Activated T-helper 1 cell treated with anti-CD3 and anti-CD28 coated beads, Interleukin-12 subunit alpha, Interleukin-12 subunit beta, Interleukin-2, Interleukin-4 antibody, amounts not matched to agents 30 ng/mL and 10 ng/mL and 1 ng/mL, durations not matched to agents 14 hours and 24 hours and 36 hours (primary cell): ENCODE data around the gene DCHS1. TPM values are rescaled to one million over a fixed set of nuclear protein-coding genes. Genes with fewer than 3 reads are reported as not detected.
A peak's percentile ranks its signal among the peaks of the same experiment; 100 is the strongest.

Source experiments
- DNase-seq: peaks from one replicate; pipeline ENCODE4 v3.0.0; 2021; ENCODE audit warnings: low spot score
- H3K27ac Mint-ChIP-seq: one replicate; pipeline ENCODE4 v1.8.0; 2021; ENCODE audit warnings: mild to moderate bottlenecking, mixed read lengths
- H3K27me3 Mint-ChIP-seq: one replicate; pipeline ENCODE4 v1.8.0; 2022; ENCODE audit warnings: mild to moderate bottlenecking, moderate library complexity, mixed read lengths; ENCODE audit not compliant: insufficient read depth
- H3K36me3 Mint-ChIP-seq: one replicate; pipeline ENCODE4 v1.8.0; 2021; ENCODE audit warnings: low read depth, mixed read lengths
- H3K4me1 Mint-ChIP-seq: one replicate; pipeline ENCODE4 v1.8.0; 2021; ENCODE audit warnings: low read depth, mixed read lengths
- H3K4me3 Mint-ChIP-seq: one replicate; pipeline ENCODE4 v1.8.0; 2021; ENCODE audit warnings: mild to moderate bottlenecking, moderate library complexity, mixed read lengths
- H3K9me3 Mint-ChIP-seq: one replicate; pipeline ENCODE4 v1.8.0; 2021; ENCODE audit warnings: mixed read lengths
- intact Hi-C: fragments of 100-400 bp; cut with micrococcal nuclease; formaldehyde crosslinking; loops from one replicate; pipeline ENCODE4 v1.15.1; 2024
- total RNA-seq: library from RNA; stranded (reverse); gene quantifications from 2 replicates; pipeline ENCODE4 v1.2.3, GENCODE V29; 2022

The DCHS1 gene
- total RNA-seq, 1 donor from 2014 or later, result 0.39 TPM

DNA sequence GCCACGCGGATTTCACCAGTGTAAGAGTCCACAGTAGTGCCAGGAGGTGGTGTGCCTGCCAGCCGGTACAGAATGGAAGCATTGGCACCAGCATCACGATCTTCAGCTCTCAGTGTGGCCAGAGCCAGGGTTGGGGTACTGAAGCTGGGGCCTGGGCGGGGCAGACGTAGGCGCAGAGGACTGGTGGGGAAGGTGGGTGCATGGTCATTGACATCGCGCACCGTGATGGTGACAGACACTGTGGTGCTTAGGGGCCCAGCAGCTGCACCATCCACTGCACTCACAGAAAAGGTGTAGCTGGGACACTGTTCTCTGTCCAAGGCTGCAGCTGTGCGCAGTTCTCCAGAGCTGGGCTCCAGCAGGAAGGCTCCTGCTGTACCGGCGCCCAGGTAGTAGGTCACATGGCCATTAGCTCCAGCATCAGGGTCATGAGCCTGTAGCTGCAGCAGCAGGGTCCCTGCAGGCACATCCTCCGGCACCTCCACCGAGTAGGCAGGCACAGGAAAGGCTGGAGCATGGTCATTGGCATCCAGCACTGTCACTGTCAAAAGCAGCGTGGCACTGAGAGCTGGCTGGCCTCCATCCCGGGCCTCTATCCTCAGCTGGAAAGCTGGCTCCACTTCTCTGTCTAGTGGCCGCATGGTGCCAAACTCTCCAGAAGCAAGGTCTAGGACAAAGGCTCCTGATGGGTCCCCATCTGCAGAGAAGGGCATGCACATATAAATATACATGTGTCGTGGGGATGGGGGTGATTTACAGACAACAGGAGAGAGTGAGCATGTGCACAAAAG is 28.4 kb downstream of the DCHS1 start:
- Mint-ChIP-seq H3K27me3 (no peaks in the 10 kb centered on the region), H3K27ac (peak overlapping the region; percentile 75)

DNA sequence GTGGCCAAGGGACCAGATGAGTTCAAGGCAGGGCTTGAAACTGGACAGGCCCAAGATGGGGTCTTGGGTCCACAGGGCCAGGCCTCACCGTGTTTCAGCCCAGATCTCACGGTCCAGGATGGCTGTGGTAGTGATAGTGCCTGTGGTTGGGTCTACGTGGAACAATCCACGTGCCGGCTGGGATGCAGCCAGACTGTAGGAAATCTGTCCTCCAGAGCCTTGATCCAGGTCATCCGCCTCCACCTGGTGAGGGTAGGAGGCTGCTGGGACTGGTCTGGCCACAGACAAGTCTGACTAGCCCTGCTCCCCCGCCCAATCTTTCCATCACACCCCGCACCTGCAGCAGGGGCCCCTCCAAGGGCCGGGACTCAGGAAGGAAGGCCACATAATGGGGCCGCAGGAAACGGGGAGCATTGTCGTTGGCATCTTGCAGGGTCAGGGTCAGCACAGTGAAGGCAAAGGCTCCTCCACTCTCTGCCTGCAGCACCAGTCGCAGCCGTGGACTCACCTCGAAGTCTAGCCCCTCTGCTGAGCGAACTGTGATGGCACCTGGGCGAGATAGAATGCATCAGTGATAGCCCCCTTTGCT is 29.7 kb downstream of the DCHS1 start:
- intact Hi-C loops, result loop anchor here (2.0 kb wide), 1 partner anchor 19 kb away; no protein-coding TSS in a partner anchor
- Mint-ChIP-seq H3K4me3 (no peak overlapping the region), H3K4me1 (peaks cover 13% of the 10 kb centered on the region), H3K9me3 (no peaks in the 10 kb centered on the region), H3K27ac (no peak overlapping the region), H3K27me3 (no peaks in the 10 kb centered on the region), H3K36me3 (no peaks in the 10 kb centered on the region)
- no peak for DNase-seq

More for the DNA sequence above, 28.4 kb downstream of the DCHS1 start:
- no peaks in the 10 kb centered on the region for H3K36me3 Mint-ChIP-seq
- H3K4me1 Mint-ChIP-seq, result peaks cover 13% of the 10 kb centered on the region
- intact Hi-C loops, result loop anchor here (2.0 kb wide), 1 partner anchor 20 kb away; no protein-coding TSS in a partner anchor
- no peaks in the 10 kb centered on the region for H3K9me3 Mint-ChIP-seq
- DNase-seq, result no peak
- peak overlapping the region; percentile 53 for H3K4me3 Mint-ChIP-seq

DNA sequence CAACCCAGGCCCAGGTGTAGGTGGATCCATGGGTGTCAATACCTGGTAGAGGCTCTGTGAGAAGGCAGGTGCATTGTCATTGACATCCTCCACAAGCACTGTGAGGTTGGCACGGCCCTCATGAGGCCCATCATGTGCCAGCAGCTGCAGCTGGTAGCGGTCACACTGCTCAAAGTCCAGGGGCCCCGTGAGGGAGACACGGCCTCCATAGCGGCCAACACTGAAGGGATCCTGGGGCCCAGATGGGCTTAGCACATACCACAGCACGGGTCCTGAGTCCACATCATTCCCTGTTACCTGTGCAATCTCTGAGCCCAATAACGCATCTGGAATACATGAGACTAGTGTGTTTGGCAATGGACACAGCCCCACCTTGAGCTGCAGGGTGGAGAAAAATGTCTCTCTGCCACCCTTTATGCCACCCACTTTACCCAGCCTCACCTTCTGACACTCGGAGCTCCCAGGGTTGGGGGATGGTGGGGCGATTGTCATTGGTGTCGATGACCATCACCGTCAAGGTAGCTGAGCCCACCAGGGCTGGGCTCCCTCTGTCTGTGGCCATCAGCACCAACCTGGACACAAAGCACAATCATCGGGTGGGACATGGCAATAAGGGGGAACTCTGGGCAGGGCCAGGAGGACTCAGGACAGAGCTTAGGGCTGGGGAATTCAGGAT is 30.3 kb downstream of the DCHS1 start:
- Mint-ChIP-seq H3K9me3 (no peaks in the 10 kb centered on the region), H3K36me3 (no peaks in the 10 kb centered on the region), H3K4me1 (peaks cover 13% of the 10 kb centered on the region), H3K4me3 (no peak overlapping the region), H3K27ac (no peak overlapping the region), H3K27me3 (no peaks in the 10 kb centered on the region)
- no peak for DNase-seq
- intact Hi-C loops, result no loop called here

DNA sequence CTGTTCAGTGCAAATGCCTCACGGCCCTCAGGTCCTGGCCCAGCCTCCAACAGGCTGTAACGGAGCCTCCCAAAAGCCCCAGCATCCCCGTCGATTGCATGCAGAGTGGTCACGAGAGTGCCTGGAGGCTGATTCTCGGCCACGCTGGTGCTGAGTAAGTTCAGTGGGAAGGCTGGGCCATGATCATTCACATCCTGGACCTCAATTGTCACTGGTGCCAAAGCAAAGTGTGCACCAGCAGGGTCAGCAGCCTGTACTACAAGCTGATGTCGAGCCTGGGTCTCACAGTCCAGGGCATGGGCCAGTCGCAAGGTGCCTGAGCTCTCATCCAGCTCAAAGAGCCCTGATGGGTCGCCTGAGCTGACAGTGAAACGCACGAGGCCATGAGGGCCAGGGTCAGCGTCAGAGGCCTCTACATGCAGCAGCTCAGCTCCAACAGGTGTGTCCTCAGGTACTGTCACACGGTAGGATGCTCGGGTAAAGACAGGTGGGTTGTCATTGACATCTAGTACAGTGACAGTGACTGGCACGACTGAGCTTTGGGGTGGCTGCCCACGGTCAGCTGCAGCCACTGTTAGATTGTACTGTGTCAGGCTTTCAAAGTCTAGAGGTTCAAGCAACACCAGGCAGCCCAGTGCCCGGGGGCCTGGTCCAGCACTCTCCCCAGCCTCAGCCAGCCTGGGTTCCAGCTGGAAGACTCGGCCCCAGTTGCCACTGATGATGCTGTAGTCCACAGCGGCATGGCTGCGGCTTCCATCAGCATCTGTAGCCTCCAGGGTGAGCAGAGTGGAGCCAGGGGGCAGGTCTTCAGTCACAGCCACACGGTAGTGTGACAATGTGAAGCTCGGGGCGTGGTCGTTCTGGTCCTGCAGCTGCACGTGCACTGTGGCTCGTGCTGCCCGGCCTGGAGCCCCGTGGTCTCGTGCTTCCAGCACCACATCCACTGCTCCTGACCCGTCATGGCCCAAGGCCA is 31.9 kb downstream of the DCHS1 start:
- no peak overlapping the region for H3K4me3 Mint-ChIP-seq
- no peak overlapping the region for H3K27ac Mint-ChIP-seq
- H3K4me1 Mint-ChIP-seq, result peaks cover 13% of the 10 kb centered on the region
- intact Hi-C loops, result no loop called here
- no peaks in the 10 kb centered on the region for H3K27me3 Mint-ChIP-seq
- H3K36me3 Mint-ChIP-seq, result no peaks in the 10 kb centered on the region
- DNase-seq, result no peak
- H3K9me3 Mint-ChIP-seq, result no peaks in the 10 kb centered on the region

DNA sequence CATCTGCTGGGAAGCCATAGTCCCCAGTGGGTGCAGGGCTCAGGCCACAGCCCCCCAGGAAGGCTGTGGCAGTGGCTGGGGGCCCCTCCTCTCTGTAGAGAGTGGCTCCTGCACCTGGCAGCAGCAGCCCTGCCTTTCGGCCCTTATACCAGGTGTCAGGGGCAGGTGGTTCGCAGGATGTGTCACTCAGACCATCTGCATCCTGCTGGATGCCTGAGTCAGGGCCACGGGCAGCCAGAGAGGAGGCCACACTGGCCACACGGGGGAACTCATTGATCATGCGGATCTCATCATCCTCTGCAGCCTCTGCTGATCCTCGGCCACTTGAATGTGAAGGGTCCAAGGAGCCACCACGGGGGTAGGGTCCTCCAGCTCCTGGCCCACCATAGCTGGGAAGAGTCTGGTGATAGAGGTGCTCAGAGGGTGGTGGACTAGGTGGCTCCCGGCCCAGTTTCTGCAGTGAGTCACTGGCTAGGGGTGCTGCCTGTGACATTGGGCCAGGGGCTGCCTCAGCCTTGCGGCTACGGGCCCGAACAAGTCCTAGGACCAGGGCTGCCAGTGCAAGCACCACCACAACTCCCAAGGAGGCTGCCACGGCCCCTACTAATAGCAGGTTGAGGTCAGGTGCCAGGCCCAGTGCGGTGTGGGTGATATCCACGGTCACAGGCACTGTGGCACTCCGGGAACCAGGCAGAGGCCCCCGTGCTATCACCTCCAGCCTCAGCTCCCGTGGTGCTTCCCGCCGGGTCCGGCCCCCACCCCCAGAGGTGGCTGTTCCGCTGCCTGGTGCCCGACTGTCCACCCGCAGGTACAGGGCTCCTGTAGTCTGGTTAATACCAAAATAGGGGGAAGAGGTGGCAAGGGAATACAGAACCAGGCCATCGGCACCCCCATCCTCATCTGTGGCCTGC is 33.1 kb downstream of the DCHS1 start:
- Mint-ChIP-seq H3K27me3 (no peaks in the 10 kb centered on the region), H3K4me1 (peaks cover 3% of the 10 kb centered on the region), H3K27ac (no peak overlapping the region), H3K4me3 (no peak overlapping the region), H3K9me3 (no peaks in the 10 kb centered on the region), H3K36me3 (no peaks in the 10 kb centered on the region)
- DNase-seq, result no peak
- intact Hi-C loops, result no loop called here

DNA sequence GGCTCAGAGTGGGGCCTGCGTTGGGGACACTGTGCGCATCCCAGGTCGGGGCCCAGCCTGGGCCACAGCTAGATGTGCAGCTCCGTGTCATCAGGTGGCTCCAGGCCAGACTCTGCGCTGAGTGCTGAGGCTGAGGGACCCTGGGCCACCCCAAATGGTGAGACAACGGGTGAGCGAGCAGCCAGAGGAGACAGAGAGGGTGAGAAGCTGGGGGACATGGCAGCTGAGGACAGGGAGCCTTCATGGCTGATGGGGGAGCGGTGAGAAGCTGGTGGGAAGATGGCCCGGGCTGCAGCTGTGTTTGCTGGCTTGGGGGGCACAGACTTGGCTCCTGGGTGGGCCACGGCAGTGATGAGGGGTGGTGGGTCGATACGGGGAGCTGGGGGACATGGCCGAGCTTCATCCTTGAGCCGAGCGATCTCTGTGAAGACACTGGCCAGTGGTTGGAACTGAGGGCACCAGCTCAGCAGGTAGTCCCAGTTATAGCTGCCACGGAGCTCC is 33.8 kb downstream of the DCHS1 start:
- H3K36me3 Mint-ChIP-seq, result no peaks in the 10 kb centered on the region

DNA sequence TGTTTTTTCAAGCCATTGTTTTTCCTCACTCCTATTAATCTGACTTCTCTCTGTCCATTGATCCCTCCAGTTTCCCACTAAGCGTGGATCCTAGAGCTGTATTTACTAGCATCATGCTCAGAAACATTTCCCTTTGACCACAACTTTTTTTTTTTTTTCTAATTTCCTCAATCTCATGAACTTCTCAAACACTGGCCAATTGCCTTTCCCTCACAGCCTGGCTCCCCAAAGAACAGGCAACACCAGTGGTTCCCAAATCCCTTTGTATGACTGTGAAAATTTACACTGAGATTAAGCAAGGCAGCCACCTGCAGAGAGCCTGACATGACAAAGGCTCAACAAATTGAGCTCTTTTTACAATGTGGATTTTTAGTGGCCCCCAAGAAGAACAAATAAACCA is 35.0 kb downstream of the DCHS1 start:
- no peaks in the 10 kb centered on the region for H3K27me3 Mint-ChIP-seq
- H3K36me3 Mint-ChIP-seq, result peaks cover 4% of the 10 kb centered on the region
- no peaks in the 10 kb centered on the region for H3K4me1 Mint-ChIP-seq
- intact Hi-C loops, result no loop called here
- no peak overlapping the region for H3K4me3 Mint-ChIP-seq
- no peak overlapping the region for H3K27ac Mint-ChIP-seq
- H3K9me3 Mint-ChIP-seq, result no peaks in the 10 kb centered on the region
- no peak for DNase-seq

More for the DNA sequence above, 33.8 kb downstream of the DCHS1 start:
- Mint-ChIP-seq H3K27me3 (no peaks in the 10 kb centered on the region), H3K9me3 (no peaks in the 10 kb centered on the region), H3K4me3 (no peak overlapping the region), H3K27ac (no peak overlapping the region), H3K4me1 (no peaks in the 10 kb centered on the region)
- intact Hi-C loops, result no loop called here
- no peak for DNase-seq

DNA sequence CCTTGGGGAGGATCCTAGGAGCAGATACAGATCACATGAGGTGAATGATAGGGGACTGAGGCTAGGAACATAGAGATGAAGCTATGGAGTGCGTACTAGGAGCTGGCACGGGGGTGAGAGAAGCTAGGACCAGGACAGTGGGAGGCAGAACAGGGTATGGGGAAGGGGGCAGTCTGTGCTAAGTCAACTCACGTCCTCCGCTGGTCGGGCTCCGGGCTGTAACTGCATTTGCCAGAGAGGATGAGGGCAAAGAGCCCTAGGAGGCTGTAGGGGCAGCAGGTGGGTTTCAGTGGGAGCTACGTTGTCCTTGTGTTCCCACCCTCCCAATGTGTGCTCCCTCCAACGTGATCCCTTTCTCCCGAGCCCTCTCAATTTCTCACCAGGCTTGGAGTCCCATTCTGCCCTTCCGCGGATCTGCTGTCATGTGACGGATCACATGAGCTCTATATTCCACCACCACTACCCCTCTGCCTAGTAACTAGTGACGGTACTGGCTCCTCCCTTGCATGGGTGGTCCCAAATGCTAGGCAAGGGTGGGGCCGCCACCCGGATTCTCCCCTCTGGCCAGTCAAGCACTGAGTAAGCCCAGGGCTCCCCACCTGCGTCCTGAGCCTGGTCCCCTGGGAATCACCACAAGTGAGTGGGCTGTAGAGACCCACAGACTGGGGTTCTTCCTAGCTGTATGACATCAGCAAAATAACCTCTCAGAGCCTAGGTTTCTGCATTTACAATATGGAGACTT is 36.4 kb downstream of the DCHS1 start, which contains the start of gene TPP1:
Gene TPP1, minus strand, starts transcription at position 419 of the 742 bp plus-strand sequence. Its CDS starts 22 bp downstream, at position 397.
- H3K36me3 Mint-ChIP-seq, result peaks cover 10% of the 10 kb centered on the region
- H3K27me3 Mint-ChIP-seq, result no peaks in the 10 kb centered on the region
- H3K4me3 Mint-ChIP-seq, result no peak within 1 kb of the TSS

DNA sequence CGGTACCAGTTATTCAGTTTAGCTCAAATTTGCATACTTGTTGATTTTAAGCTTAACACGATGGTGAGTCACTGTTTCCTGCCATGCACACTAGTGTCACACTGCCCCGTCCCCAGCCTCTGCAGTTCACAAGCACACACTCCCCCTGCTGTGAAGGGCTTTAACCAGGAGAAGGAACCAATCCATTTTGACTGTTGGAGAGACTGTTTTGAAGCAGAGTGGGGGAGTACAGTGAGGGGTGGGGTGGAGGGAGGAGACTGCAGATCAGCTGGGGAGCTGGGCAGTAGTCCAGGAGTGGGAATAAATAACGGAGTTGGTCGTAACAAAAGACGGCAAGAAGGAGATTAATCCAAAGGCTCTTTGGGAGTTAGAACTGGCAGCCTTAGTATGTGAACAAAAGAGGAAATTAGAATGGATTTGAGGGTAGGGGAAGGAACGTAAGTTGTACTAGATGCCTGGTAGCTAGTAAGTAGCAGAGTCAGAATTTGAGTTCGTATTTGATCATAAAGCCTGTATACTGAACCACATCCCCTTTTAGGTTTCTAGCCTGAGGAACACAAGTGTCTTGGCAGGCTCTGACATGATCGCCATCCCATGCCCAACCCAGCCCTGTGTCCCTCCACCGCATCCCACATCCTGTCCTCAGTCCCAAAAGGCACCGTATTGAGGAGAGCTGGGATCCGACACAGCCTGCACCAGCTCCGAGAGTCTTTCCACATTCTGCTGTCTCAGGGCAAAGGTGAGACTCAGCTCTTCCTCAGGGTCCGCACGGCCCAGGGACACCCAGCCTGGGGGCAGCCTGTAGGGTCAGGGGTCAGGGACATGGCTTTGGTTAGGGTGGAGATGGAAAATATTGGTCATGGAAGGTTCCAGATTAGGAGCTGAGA is 37.2 kb downstream of the DCHS1 start:
- H3K4me3 Mint-ChIP-seq, result no peak overlapping the region
- peaks cover 10% of the 10 kb centered on the region for H3K36me3 Mint-ChIP-seq
- H3K27ac Mint-ChIP-seq, result no peak overlapping the region
- H3K27me3 Mint-ChIP-seq, result no peaks in the 10 kb centered on the region
- intact Hi-C loops, result loop anchor here (1.0 to 10.0 kb wide), 9 partner anchors 7 to 934 kb away; partner anchors contain the start of genes FHIP1B, ILK, MRPL17 and RRP8
- no peaks in the 10 kb centered on the region for H3K9me3 Mint-ChIP-seq
- DNase-seq, result peak; percentile 37
- H3K4me1 Mint-ChIP-seq, result no peaks in the 10 kb centered on the region

More for the DNA sequence above, 36.4 kb downstream of the DCHS1 start, which contains the start of gene TPP1:
- Mint-ChIP-seq H3K4me1 (no peaks in the 10 kb centered on the region), H3K27ac (no peak within 1 kb of the TSS), H3K9me3 (no peaks in the 10 kb centered on the region)
- intact Hi-C loops, result loop anchor here (1.0 to 10.0 kb wide), 9 partner anchors 8 to 934 kb away; partner anchors contain the start of genes FHIP1B, ILK, MRPL17 and RRP8
- peak; percentile 89 for DNase-seq

DNA sequence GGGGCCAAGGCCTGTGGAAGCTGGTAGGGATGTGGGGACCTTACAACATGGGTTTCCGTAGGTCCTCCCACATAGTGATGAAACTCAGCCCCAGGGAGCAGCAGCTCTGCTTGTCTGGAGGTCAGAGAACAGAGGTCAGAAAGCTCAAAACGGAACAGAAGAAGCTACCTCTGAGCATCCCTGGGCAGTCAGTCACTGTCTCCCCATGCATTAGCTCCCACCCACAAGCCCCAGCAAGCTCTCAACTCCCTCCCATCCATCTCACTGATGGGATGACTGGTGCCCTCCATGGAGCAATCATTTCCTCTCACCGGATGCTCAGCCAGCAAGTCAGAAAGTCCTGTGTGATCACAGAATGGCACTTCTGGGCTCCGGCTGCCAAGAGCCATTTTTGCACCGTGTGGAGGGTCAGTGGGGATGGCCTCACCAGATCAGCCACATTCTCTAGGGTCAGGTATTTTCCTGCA is 38.3 kb downstream of the DCHS1 start:
- Mint-ChIP-seq H3K27ac (peak overlapping the region; percentile 35), H3K9me3 (no peaks in the 10 kb centered on the region), H3K4me1 (no peaks in the 10 kb centered on the region), H3K4me3 (no peak overlapping the region), H3K27me3 (no peaks in the 10 kb centered on the region), H3K36me3 (peaks cover 10% of the 10 kb centered on the region)
- intact Hi-C loops, result loop anchor here (10.0 kb wide), 1 partner anchor 933 kb away; the partner anchor contains the start of genes TRIM22 and TRIM5
- no peak for DNase-seq
